ENCODE data around the gene SERPINB7. TPM values are rescaled to one million over a fixed set of nuclear protein-coding genes. Genes with fewer than 3 reads are reported as not detected.

Gene SERPINB7
- total and polyA plus RNA-seq, 2 donors from 2014 or later, result 0.45 to 0.47 TPM

DNA sequence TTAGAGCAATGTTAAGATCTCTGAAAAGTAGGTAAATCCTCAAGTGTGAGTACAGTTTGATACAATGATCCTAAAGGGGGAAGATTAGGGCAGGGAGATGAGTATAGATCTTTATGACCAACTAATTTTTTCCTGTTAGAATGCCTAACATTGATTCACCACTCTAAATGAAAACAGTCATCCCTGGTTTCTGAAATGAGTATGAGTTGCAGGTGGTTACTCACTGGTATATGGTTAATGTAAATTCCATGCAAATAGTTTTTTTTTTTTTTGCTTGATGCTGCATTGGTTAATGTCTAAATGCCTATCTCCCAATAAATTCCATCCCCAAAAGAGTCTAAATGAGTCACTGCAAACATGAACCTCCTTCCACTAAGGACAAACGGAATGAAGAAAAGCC lies 57.3 kb downstream of the SERPINB7 start:
- Histone ChIP-seq H3K27ac (ENCODE audit: low read depth in 2 of 2, low read length in 2 of 2) (no peak overlapping the region), H3K27me3 (ENCODE audit: control insufficient read depth, insufficient read depth, low read length) (no peaks in the 10 kb centered on the region), H3K4me1 (ENCODE audit: control insufficient read depth in 2 of 3, insufficient read depth in 2 of 3, low read depth in 1 of 3, low read length in 3 of 3) (no peaks in the 10 kb centered on the region), H3K9me3 (ENCODE audit: control insufficient read depth in 2 of 3, insufficient read depth in 1 of 3, low read length in 3 of 3) (no peaks in the 10 kb centered on the region), H3K36me3 (ENCODE audit: control insufficient read depth in 2 of 3, insufficient read depth in 3 of 3, low read length in 3 of 3) (no peaks in the 10 kb centered on the region), H3K4me3 (ENCODE audit: low read length in 3 of 3) (no peak overlapping the region), H3K9ac (ENCODE audit: low read length in 3 of 3) (no peak overlapping the region)
- TF ChIP-seq, protein P1, sequence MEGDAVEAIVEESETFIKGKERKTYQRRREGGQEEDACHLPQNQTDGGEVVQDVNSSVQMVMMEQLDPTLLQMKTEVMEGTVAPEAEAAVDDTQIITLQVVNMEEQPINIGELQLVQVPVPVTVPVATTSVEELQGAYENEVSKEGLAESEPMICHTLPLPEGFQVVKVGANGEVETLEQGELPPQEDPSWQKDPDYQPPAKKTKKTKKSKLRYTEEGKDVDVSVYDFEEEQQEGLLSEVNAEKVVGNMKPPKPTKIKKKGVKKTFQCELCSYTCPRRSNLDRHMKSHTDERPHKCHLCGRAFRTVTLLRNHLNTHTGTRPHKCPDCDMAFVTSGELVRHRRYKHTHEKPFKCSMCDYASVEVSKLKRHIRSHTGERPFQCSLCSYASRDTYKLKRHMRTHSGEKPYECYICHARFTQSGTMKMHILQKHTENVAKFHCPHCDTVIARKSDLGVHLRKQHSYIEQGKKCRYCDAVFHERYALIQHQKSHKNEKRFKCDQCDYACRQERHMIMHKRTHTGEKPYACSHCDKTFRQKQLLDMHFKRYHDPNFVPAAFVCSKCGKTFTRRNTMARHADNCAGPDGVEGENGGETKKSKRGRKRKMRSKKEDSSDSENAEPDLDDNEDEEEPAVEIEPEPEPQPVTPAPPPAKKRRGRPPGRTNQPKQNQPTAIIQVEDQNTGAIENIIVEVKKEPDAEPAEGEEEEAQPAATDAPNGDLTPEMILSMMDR (IDR thresholded peaks at IDR 0.05; ENCODE audit: borderline replicate concordance, extremely low read depth, insufficient read depth), result no peak
- FAIRE-seq (no peak), DNase-seq (no peak)
- intact Hi-C loops (cut with DNase I), result no loop called here

DNA sequence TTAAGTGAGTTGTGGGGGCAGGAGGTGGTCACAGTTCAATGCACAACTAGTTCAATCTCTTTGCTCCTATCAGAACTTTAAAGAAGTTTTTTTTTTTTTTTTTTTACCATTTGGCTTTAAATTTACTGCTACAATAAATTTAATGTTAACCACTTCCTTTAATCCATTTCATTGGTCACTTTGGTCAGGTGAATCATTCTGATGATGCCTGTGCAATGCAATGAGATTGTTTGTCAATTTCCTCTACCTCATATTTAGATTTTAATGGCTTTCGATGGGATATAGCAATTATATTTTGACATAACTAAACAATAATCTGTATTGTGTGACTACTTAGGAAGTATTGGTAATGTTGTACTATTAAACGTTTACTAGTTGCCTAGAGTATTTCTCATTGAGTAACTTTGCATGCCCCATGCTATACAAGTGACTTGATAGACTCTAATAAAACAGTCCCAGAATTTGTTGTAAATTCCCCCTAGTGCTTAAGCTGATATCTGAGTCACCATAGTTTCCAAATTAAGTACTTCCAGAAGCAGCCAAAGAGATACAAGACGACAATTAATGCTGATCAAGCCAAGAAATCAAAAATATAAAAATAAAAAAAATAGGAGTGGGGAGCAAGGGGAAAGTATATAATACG lies 59.4 kb downstream of the SERPINB7 start:
- no peaks in the 10 kb centered on the region for H3K27me3 ChIP-seq (ENCODE audit: control insufficient read depth, insufficient read depth, low read length)
- intact Hi-C loops (cut with DNase I), result no loop called here
- H3K36me3 ChIP-seq (ENCODE audit: control insufficient read depth in 2 of 3, insufficient read depth in 3 of 3, low read length in 3 of 3), result no peaks in the 10 kb centered on the region
- H3K27ac ChIP-seq (ENCODE audit: low read depth in 2 of 2, low read length in 2 of 2), result no peak overlapping the region
- H3K9me3 ChIP-seq (ENCODE audit: control insufficient read depth in 2 of 3, insufficient read depth in 1 of 3, low read length in 3 of 3), result no peaks in the 10 kb centered on the region
- H3K4me1 ChIP-seq (ENCODE audit: control insufficient read depth in 2 of 3, insufficient read depth in 2 of 3, low read depth in 1 of 3, low read length in 3 of 3), result no peaks in the 10 kb centered on the region
- FAIRE-seq (no peak), DNase-seq (no peak)
- no peak overlapping the region for H3K4me3 ChIP-seq (ENCODE audit: low read length in 3 of 3)
- H3K9ac ChIP-seq (ENCODE audit: low read length in 3 of 3), result no peak overlapping the region
- TF ChIP-seq, protein P1 (IDR thresholded peaks at IDR 0.05; ENCODE audit: borderline replicate concordance, extremely low read depth, insufficient read depth), result no peak

DNA sequence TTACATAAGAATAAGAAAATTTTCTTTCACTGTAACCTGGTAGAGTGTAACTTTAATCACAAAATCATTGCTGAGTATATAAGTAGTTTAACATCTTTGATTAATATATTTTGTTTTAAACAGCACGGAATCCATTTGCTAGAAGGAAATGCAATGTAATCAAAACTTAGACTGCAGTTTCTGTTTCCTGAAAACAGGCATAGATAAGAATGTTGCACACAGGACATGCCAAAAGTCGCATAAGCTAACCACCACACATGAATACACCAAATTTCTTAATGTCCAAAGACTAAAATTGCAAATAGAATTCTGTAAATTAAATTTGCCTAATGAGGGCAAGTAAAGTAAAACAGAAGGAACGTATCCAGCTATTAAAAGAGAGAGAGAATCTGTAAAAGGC lies 61.2 kb downstream of the SERPINB7 start:
- FAIRE-seq, result no peak
- H3K27me3 ChIP-seq (ENCODE audit: control insufficient read depth, insufficient read depth, low read length), result no peaks in the 10 kb centered on the region
- intact Hi-C loops (cut with DNase I), result no loop called here
- no peaks in the 10 kb centered on the region for H3K36me3 ChIP-seq (ENCODE audit: control insufficient read depth in 2 of 3, insufficient read depth in 3 of 3, low read length in 3 of 3)
- no peak overlapping the region for H3K4me3 ChIP-seq (ENCODE audit: low read length in 3 of 3)
- DNase-seq, result no peak
- no peak overlapping the region for H3K9ac ChIP-seq (ENCODE audit: low read length in 3 of 3)
- TF ChIP-seq, protein P1 (IDR thresholded peaks at IDR 0.05; ENCODE audit: borderline replicate concordance, extremely low read depth, insufficient read depth), result no peak
- H3K27ac ChIP-seq (ENCODE audit: low read depth in 2 of 2, low read length in 2 of 2), result no peak overlapping the region
- no peaks in the 10 kb centered on the region for H3K9me3 ChIP-seq (ENCODE audit: control insufficient read depth in 2 of 3, insufficient read depth in 1 of 3, low read length in 3 of 3)
- H3K4me1 ChIP-seq (ENCODE audit: control insufficient read depth in 2 of 3, insufficient read depth in 2 of 3, low read depth in 1 of 3, low read length in 3 of 3), result no peaks in the 10 kb centered on the region

DNA sequence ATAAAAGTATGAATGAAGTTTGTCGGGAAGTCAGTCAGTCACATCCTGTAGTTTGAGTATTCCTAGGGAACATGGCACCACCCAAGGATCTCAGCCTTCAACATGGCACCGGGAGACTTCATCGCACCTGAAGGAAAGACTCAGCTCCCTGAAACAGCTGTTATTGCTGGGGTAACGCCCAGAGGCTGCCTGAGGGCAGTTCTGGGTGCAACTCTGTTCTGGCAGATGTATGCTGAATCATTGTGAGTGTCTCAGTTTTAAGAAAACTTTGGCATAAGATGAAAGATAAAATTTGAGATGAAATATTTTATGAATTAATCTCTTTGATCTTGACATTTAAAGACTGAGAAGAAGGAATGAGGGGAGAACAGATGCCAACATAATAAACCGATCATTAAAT lies 62.4 kb downstream of the SERPINB7 start:
- H3K9ac ChIP-seq (ENCODE audit: low read length in 3 of 3), result no peak overlapping the region
- DNase-seq, result no peak
- H3K9me3 ChIP-seq (ENCODE audit: control insufficient read depth in 2 of 3, insufficient read depth in 1 of 3, low read length in 3 of 3), result no peaks in the 10 kb centered on the region
- no peaks in the 10 kb centered on the region for H3K27me3 ChIP-seq (ENCODE audit: control insufficient read depth, insufficient read depth, low read length)
- H3K36me3 ChIP-seq (ENCODE audit: control insufficient read depth in 2 of 3, insufficient read depth in 3 of 3, low read length in 3 of 3), result no peaks in the 10 kb centered on the region
- no peaks in the 10 kb centered on the region for H3K4me1 ChIP-seq (ENCODE audit: control insufficient read depth in 2 of 3, insufficient read depth in 2 of 3, low read depth in 1 of 3, low read length in 3 of 3)
- TF ChIP-seq, protein P1 (IDR thresholded peaks at IDR 0.05; ENCODE audit: borderline replicate concordance, extremely low read depth, insufficient read depth), result no peak
- intact Hi-C loops (cut with DNase I), result no loop called here
- no peak for FAIRE-seq
- H3K4me3 ChIP-seq (ENCODE audit: low read length in 3 of 3), result no peak overlapping the region
- no peak overlapping the region for H3K27ac ChIP-seq (ENCODE audit: low read depth in 2 of 2, low read length in 2 of 2)

All from kidney (tissue), 14 donors.